Measurements from ENCODE around the gene SERINC5.
A peak's percentile ranks its signal among the peaks of the same experiment; 100 is the strongest.
"Not testable (repeated sequence)": the region's sequence is repeated elsewhere in the genome, so short reads cannot be mapped to it uniquely, and the experiment has no call there.

SERINC5 gene

DNA sequence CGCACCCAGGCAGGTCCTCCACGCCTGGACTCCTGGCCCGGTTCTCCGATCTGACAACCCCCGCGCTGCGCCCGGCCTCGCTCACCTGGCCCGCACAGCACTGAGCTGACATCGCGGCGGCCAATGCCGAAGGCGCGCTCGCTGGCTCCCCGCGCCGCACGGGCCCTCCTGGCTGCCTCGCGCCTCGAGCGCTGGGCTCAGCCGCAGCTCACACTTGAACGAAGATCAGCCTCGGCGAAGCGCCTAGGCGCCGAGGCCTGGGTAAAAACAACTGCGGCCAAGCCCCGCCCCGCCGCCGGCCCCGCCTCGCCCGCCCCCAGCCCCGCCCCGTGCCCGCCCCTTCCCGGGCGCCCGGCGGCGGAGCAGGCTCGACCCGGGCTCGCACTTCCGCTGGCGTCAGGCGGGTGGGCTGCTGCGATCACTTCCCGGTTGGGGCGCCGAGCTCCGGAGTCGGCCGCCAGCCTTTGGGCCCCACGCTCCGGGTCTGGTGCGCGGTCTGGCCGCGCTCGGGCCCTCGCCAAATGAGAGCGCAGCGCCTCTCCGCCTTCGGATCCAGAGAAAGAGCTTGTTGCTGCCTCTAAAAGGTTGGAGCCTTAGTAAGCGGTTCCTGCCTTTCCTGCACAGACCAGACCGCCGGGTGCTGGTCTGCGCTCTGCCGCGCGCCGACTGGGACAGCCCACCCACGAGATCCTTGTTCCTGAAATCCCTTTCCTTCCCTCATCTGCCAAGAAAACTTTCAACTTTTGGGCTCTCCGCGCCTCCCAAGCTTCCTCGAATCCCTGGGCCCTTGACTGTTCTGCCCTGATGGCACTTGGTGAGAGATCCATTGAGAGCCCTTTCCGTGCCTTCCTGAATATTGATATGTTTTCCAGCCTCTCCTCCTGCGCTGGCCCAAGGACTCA lies at the start of gene SERINC5:
SERINC5 (minus strand) TSS at position 238 of the 902 bp plus-strand sequence; CDS start at position 112, 126 bp downstream.
- H3K4me3 ChIP-seq (ENCODE audit: low read length) = peak within 1 kb of the TSS; percentile 81
- TF ChIP-seq, protein P1, sequence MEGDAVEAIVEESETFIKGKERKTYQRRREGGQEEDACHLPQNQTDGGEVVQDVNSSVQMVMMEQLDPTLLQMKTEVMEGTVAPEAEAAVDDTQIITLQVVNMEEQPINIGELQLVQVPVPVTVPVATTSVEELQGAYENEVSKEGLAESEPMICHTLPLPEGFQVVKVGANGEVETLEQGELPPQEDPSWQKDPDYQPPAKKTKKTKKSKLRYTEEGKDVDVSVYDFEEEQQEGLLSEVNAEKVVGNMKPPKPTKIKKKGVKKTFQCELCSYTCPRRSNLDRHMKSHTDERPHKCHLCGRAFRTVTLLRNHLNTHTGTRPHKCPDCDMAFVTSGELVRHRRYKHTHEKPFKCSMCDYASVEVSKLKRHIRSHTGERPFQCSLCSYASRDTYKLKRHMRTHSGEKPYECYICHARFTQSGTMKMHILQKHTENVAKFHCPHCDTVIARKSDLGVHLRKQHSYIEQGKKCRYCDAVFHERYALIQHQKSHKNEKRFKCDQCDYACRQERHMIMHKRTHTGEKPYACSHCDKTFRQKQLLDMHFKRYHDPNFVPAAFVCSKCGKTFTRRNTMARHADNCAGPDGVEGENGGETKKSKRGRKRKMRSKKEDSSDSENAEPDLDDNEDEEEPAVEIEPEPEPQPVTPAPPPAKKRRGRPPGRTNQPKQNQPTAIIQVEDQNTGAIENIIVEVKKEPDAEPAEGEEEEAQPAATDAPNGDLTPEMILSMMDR (conservative IDR thresholded peaks at IDR 0.05; ENCODE audit: low read length) = no peak
- DNase-seq (ENCODE audit: low read depth) = peak; percentile 73

DNA sequence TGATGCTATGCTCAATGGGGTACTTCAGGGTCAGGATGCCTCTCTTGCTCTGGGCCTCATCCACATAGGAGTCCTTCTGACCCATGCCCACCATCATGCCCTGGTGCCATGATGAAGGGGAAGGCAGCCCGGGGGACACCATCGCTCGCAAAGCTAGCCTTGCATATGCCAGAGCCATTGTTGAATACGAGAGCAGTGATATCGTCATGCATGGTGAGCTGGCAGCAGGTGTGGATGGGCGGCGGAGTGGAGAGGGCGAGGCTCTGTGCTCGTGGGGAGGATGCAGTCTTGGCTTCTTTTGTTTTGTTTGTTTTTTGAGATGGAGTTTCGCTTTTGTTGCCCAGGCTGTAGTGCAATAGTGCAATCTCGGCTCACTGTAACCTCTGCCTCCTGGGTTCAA lies 46.8 kb upstream of the SERINC5 start:
- DNase-seq (ENCODE audit: low read depth) = no peak
- TF ChIP-seq, protein P1 (conservative IDR thresholded peaks at IDR 0.05; ENCODE audit: low read length) = no peak
- H3K4me3 ChIP-seq (ENCODE audit: low read length) = no peak overlapping the region

DNA sequence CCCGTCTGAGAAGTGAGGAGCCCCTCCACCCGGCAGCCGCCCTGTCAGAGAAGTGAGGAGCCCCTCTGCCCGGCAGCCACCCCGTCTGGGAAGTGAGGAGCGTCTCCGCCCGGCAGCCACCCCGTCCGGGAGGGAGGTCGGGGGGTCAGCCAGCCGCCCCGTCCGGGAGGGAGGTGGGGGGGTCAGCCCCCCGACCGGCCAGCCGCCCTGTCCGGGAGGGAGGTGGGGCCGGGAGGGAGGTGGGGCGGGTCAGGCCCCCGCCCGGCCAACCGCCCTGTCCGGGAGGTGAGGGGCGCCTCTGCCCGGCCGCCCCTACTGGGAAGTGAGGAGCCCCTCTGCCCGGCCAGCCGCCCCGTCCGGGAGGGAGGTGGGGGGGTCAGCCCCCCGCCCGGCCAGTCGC lies 45.5 kb upstream of the SERINC5 start:
- not testable (repeated sequence) for DNase-seq (ENCODE audit: low read depth); H3K4me3 ChIP-seq (ENCODE audit: low read length)

DNA sequence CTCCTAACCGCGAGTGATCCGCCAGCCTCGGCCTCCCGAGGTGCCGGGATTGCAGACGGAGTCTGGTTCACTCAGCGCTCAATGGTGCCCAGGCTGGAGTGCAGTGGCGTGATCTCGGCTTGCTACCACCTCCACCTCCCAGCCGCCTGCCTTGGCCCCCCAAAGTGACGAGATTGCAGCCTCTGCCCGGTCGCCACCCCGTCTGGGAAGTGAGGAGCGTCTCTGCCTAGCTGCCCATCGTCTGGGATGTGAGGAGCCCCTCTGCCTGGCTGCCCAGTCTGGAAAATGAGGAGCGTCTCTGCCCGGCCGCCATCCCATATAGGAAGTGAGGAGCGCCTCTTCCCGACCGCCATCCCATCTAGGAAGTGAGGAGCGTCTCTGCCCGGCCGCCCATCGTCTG lies 44.9 kb upstream of the SERINC5 start:
- not testable (repeated sequence) for H3K4me3 ChIP-seq (ENCODE audit: low read length); DNase-seq (ENCODE audit: low read depth)

DNA sequence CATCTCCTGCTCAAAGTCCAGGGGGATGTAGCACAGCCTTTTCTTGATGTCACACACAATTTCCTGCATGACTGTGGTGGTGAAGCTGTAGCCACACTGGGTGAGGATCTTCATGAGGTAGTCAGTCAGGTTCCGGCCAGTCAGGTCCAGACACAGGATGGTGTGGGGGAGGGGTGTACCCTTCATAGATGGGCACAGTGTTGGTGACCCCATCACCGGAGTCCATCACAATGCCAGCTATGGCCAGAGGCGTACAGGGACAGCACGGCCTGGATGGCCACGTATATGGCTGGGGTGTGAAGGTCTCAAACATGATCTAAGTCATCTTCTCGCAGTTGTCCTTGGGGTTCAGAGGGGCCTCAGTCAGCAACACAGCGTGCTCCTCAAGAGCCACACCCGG lies 44.3 kb upstream of the SERINC5 start:
- DNase-seq (ENCODE audit: low read depth) = no peak
- TF ChIP-seq, protein P1 (conservative IDR thresholded peaks at IDR 0.05; ENCODE audit: low read length) = no peak

DNA sequence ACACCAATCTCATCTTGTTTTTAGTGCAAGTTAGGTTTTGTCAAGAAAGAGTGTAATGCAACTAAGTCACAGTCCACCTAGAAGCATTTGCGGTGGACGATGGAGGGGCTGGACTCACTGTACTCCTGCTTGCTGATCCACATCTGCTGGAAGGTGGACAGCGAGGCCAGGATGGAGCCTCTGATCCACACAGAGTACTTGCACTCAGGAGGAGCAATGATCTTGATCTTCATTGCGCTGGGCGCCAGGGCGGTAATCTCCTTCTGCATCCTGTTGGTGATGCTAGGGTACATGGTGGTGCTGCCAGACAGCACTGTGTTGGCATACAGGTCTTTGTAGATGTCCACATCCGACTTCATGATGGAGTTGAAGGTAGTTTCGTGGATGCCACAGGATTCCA lies 43.8 kb upstream of the SERINC5 start:
- TF ChIP-seq, protein P1 (conservative IDR thresholded peaks at IDR 0.05; ENCODE audit: low read length) = no peak
- DNase-seq (ENCODE audit: low read depth) = no peak
- H3K4me3 ChIP-seq (ENCODE audit: low read length) = no peak overlapping the region

More for the DNA sequence above, 44.3 kb upstream of the SERINC5 start:
- H3K4me3 ChIP-seq (ENCODE audit: low read length) = no peak overlapping the region

DNA sequence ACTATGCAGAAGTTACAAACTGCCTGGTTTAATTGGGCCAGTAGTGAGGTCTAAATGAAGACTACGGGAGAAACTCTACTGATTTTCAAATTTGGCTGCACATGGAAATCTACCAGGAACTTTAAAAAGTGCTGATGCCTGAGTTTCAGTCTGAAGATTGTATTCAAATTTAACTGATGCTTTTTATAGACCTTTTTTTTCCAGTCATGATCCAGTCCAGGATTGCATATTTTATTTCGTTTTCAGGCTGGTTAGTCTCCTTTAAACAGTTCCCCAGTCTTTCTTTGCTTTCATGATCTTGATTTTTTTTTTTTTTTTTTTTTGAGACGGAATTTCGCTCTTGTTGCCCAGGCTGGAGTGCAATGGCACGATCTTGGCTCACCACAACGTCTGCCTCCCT lies 40.3 kb upstream of the SERINC5 start:
- H3K4me3 ChIP-seq (ENCODE audit: low read length) = no peak overlapping the region
- DNase-seq (ENCODE audit: low read depth) = no peak
- TF ChIP-seq, protein P1 (conservative IDR thresholded peaks at IDR 0.05; ENCODE audit: low read length) = no peak

DNA sequence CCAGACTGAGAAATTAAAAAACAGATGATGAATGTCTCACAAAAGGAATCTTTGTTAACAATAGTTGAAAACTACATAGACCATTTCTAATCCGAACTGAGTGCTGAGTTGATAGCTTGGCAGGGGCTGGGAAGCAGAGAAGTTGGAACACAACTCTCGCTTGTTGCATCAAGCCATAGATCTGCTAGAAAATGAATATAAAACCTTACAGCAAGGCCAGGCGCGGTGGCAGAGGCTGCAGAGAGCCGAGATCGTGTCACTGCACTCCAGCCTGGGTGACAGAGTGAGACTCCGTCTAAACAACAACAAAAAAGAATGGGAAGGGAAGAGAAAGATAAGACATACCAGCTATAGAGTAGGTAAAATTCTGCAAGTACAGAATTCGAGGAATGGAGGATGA lies 35.9 kb upstream of the SERINC5 start:
- no peak overlapping the region for H3K4me3 ChIP-seq (ENCODE audit: low read length)
- TF ChIP-seq, protein P1 (conservative IDR thresholded peaks at IDR 0.05; ENCODE audit: low read length) = no peak
- no peak for DNase-seq (ENCODE audit: low read depth)
